Nephron progenitor cell (in vitro differentiated cells): ENCODE data around the gene GALNT6.
"Not testable (repeated sequence)": the region's sequence is repeated elsewhere in the genome, so short reads cannot be mapped to it uniquely, and the experiment has no call there.

ENCODE experiments used
- DNase-seq: peaks from one replicate; pipeline ENCODE4 v3.0.0; 2021
- H3K27ac Mint-ChIP-seq: 2 replicates; pipeline ENCODE4 v1.8.0; 2021; ENCODE audit warnings: mild to moderate bottlenecking, moderate library complexity, mixed read lengths
- H3K27me3 Mint-ChIP-seq: 2 replicates; pipeline ENCODE4 v1.8.0; 2021; ENCODE audit warnings: mild to moderate bottlenecking, low read depth, mixed read lengths; ENCODE audit not compliant: poor library complexity
- H3K36me3 Mint-ChIP-seq: 2 replicates; pipeline ENCODE4 v1.8.0; 2021; ENCODE audit warnings: low read depth, mixed read lengths
- H3K4me1 Mint-ChIP-seq: 2 replicates; pipeline ENCODE4 v1.8.0; 2021; ENCODE audit warnings: mixed read lengths
- H3K4me3 Mint-ChIP-seq: 2 replicates; pipeline ENCODE4 v1.8.0; 2021; ENCODE audit warnings: mild to moderate bottlenecking, moderate library complexity, mixed read lengths
- H3K9me3 Mint-ChIP-seq: 2 replicates; pipeline ENCODE4 v1.8.0; 2021; ENCODE audit warnings: mild to moderate bottlenecking, moderate library complexity, mixed read lengths
- TF ChIP-seq, protein P1 (sequence below): fragments of 200-600 bp; sonication (generic); IDR thresholded peaks from 2 replicates; pipeline ENCODE4 v1.5.0; 2021; ENCODE audit warnings: antibody characterized with exemption

GALNT6 gene

DNA sequence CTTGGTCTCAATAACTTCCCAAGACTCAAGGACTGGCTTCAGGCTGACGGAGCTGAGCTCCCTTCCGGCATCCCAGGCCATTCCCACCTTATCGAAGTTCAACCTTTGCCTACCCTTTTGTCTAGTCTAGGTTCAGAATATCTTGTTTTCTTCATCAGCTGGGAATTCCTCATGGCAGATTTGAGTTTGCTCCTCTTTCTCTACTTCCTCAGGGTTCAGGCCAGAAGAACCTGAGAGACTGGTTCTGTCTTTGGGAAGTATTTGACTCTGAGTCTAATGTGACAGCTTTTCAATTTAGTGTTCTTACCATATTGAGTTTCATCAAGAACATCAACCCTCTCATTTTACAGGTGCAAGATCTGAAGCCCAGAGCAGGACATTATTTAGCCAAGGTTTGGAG lies 69.3 kb downstream of the GALNT6 start:
- no peak for DNase-seq
- Mint-ChIP-seq H3K27ac (peak overlapping the region; percentile 66), H3K36me3 (no peaks in the 10 kb centered on the region), H3K9me3 (peaks cover 6% of the 10 kb centered on the region), H3K4me3 (no peak overlapping the region), H3K4me1 (peaks cover 36% of the 10 kb centered on the region), H3K27me3 (peaks cover 5% of the 10 kb centered on the region)
- TF ChIP-seq, protein P1, sequence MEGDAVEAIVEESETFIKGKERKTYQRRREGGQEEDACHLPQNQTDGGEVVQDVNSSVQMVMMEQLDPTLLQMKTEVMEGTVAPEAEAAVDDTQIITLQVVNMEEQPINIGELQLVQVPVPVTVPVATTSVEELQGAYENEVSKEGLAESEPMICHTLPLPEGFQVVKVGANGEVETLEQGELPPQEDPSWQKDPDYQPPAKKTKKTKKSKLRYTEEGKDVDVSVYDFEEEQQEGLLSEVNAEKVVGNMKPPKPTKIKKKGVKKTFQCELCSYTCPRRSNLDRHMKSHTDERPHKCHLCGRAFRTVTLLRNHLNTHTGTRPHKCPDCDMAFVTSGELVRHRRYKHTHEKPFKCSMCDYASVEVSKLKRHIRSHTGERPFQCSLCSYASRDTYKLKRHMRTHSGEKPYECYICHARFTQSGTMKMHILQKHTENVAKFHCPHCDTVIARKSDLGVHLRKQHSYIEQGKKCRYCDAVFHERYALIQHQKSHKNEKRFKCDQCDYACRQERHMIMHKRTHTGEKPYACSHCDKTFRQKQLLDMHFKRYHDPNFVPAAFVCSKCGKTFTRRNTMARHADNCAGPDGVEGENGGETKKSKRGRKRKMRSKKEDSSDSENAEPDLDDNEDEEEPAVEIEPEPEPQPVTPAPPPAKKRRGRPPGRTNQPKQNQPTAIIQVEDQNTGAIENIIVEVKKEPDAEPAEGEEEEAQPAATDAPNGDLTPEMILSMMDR, result no peak

DNA sequence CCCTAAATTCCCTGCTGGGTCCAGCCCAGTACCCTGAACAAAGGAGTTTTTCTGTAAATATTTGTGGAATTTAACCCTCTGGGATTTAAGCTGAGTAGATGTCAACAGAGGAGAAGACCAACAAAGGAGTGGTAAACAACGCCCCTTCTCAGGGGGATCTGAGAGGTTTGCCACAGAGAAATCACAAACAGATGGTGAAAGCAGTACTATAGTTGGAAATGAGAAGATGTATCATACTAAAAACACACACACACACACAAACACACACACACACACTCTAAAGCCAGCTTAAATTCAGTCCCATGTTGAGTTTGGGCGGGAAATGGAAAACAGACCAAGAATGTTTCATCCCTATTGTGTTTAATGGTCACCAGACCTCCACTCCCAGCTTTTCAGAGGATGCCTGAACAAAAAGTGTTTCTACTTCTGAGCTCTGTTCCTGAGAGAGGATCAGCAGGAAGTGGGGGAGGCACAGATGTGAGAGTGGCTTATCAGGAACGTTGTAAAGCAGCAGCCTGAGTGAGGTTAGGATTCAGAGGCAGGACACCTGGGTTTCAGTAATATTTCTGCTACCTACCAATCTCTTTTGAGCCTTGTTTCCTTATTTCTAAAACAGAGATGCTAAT lies 70.4 kb downstream of the GALNT6 start:
- Mint-ChIP-seq H3K27me3 (peaks cover 6% of the 10 kb centered on the region), H3K36me3 (no peaks in the 10 kb centered on the region), H3K4me1 (peaks cover 33% of the 10 kb centered on the region), H3K4me3 (no peak overlapping the region), H3K9me3 (peaks cover 6% of the 10 kb centered on the region), H3K27ac (peak overlapping the region; percentile 93)
- TF ChIP-seq, protein P1, result no peak
- DNase-seq, result no peak

DNA sequence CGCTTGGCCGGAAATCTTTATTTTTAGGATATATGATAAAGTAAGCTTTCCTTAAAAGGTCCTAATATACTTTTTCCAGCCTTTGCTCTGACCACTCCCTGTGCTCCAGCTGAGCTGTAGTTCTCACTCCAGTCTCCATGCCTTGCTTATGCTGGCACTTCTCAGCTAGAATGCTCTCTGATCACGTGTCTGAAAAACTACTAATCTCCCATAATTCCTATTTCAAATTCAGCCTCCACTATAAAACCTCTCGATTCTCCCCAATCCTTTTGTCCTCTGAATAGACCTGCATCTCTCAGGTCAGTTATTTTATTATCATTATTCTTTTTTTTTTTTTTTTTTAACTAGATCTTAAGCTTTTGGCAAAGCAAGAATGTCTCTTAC lies 70.9 kb downstream of the GALNT6 start:
- DNase-seq, result no peak
- H3K4me3 Mint-ChIP-seq, result no peak overlapping the region
- H3K9me3 Mint-ChIP-seq, result peaks cover 6% of the 10 kb centered on the region
- TF ChIP-seq, protein P1, result no peak
- peaks cover 6% of the 10 kb centered on the region for H3K27me3 Mint-ChIP-seq
- no peaks in the 10 kb centered on the region for H3K36me3 Mint-ChIP-seq
- H3K27ac Mint-ChIP-seq, result no peak overlapping the region
- peaks cover 33% of the 10 kb centered on the region for H3K4me1 Mint-ChIP-seq

DNA sequence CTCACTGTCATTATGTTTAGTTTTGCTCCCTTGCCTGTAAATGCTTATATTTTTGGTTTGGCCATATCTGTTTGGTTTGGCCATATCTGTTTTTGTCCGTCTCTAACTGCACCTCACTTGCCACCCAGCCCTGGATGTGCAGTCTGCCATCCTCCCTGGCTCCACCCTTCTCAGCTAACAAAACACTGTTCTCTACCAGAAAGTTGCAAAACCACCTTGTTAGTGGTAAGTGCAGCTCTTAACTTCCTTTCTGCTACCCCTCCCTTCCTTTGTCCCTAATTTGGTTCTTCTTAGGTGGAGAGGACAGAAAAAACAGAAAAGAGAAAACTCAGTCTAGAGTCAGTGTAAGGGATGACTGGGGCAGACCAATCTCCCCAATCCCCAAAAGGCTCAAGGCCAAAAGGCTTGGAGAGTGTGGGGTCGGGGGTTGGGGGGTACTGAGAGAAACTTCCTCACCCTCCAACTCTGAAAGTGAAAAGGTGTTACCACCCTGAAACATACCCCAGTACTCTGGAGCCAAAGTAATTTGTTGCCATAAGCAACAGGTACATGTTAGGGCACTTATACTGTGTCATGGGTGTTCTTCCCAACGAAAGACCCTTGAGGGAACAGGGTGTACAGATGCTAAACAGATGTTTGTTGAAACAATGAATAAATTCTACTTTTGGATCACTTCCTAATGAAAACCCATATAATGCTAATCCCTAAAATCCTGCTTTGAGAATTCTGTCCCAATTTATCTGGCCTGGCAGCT lies 72.2 kb downstream of the GALNT6 start:
- TF ChIP-seq, protein P1, result no peak
- no peak for DNase-seq
- H3K27ac Mint-ChIP-seq, result no peak overlapping the region
- H3K36me3 Mint-ChIP-seq, result no peaks in the 10 kb centered on the region
- no peak overlapping the region for H3K4me3 Mint-ChIP-seq
- H3K4me1 Mint-ChIP-seq, result peaks cover 33% of the 10 kb centered on the region
- H3K27me3 Mint-ChIP-seq, result peaks cover 6% of the 10 kb centered on the region
- H3K9me3 Mint-ChIP-seq, result peaks cover 6% of the 10 kb centered on the region

DNA sequence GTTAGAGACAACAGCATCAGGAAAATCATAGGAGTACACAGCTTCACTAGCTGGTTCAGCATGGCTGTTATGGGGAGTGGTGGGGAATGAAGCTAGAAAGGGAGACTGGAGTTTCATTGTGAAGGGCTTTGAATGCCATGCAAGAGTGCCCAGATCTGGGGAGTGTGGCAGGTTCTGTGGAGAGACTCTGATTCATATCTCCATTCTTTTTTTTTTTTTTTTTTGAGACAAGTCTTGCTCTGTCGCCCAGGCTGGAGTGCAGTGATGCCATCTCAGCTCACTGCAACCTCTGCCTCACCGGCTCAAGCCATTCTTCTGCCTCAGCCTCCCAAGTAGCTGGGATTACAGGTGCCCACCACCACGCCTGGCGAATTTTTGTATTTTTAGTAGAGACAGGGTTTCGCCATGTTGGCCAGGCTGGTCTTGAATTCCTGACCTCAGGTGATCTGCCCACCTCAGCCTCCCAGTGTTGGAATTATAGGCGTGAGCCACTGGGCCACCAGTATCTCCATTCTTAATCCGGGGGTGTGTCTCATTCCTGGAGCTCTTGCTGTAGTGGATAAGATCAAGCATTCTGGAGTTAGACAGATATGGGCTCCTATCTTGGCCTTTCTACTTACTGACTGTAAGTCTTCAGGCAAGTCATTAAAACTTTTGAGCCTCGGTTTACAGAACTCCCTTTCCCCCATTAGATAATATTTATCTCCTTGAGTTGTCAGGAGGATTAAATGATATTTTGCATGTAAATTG lies 73.0 kb downstream of the GALNT6 start:
- peaks cover 33% of the 10 kb centered on the region for H3K4me1 Mint-ChIP-seq
- not testable (repeated sequence) for H3K27ac Mint-ChIP-seq, H3K27me3 Mint-ChIP-seq, H3K9me3 Mint-ChIP-seq, DNase-seq, H3K36me3 Mint-ChIP-seq, H3K4me3 Mint-ChIP-seq

DNA sequence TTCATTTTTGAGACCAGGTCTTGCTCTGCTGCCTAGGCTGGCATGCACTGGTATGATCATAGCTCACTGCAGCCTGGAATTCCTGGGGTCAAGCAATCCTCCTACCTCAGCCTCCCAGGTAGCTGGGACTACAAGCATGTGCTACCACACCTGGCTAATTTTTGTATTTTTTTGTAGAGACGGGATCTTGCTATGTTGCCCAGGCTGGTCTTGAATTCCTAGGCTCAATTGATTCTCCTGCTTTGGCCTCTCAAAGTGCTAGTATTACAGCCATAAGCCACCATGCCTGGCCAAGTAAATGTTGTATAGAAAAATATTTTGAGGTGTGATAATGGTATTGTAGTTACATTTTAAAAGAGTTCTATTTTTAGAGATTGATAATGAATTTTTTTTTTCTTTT lies 79.8 kb downstream of the GALNT6 start:
- Mint-ChIP-seq H3K9me3 (no peaks in the 10 kb centered on the region), H3K4me3 (no peak overlapping the region), H3K36me3 (no peaks in the 10 kb centered on the region), H3K4me1 (peaks cover 14% of the 10 kb centered on the region), H3K27me3 (peaks cover 12% of the 10 kb centered on the region), H3K27ac (no peak overlapping the region)
- no peak for DNase-seq
- TF ChIP-seq, protein P1, result no peak
